Measurements from ENCODE around the gene RPLP2. TPM values are rescaled to one million over a fixed set of nuclear protein-coding genes. Genes with fewer than 3 reads are reported as not detected.

Gene RPLP2
- total RNA-seq, 1 donor from 2014 or later: 663 TPM

GRCh38 chr11:844693-845644 lies 35.2 kb downstream of the RPLP2 start:
- no peak for TF ChIP-seq CTCF (conservative IDR thresholded peaks at IDR 0.05; ENCODE audit: low read depth, low read length)
- H3K4me3 ChIP-seq (ENCODE audit: low read depth, low read length): peak overlapping the region; percentile 98
- no peak for DNase-seq (ENCODE audit: low read depth)

GRCh38 chr11:845872-846495 lies 36.2 kb downstream of the RPLP2 start:
- TF ChIP-seq CTCF (conservative IDR thresholded peaks at IDR 0.05; ENCODE audit: low read depth, low read length): no peak
- no peak for DNase-seq (ENCODE audit: low read depth)
- H3K4me3 ChIP-seq (ENCODE audit: low read depth, low read length): no peak overlapping the region

GRCh38 chr11:846496-847098 lies 36.8 kb downstream of the RPLP2 start:
- no peak overlapping the region for H3K4me3 ChIP-seq (ENCODE audit: low read depth, low read length)
- TF ChIP-seq CTCF (conservative IDR thresholded peaks at IDR 0.05; ENCODE audit: low read depth, low read length): no peak

GRCh38 chr11:847876-848275 lies 38.1 kb downstream of the RPLP2 start:
- no peak for TF ChIP-seq CTCF (conservative IDR thresholded peaks at IDR 0.05; ENCODE audit: low read depth, low read length)
- no peak overlapping the region for H3K4me3 ChIP-seq (ENCODE audit: low read depth, low read length)
- no peak for DNase-seq (ENCODE audit: low read depth)

More at GRCh38 chr11:846496-847098, 36.8 kb downstream of the RPLP2 start:
- no peak for DNase-seq (ENCODE audit: low read depth)

GRCh38 chr11:848380-848931 lies 38.7 kb downstream of the RPLP2 start:
- TF ChIP-seq CTCF (conservative IDR thresholded peaks at IDR 0.05; ENCODE audit: low read depth, low read length): peak; percentile 81
- no peak overlapping the region for H3K4me3 ChIP-seq (ENCODE audit: low read depth, low read length)
- no peak for DNase-seq (ENCODE audit: low read depth)

- H3K4me3 ChIP-seq (ENCODE audit: low read depth, low read length): peak overlapping the region; percentile 23
- no peak for DNase-seq (ENCODE audit: low read depth)
- TF ChIP-seq CTCF (conservative IDR thresholded peaks at IDR 0.05; ENCODE audit: low read depth, low read length): no peak
Measured at GRCh38 chr11:849104-849824, 39.5 kb downstream of the RPLP2 start.
